NK-92 (cell line): ENCODE results near the gene CYSLTR2.

Experiments used
- DNase-seq: peaks from one replicate; lab custom pipeline; 2025; ENCODE audit not compliant: unreplicated experiment; lab: John Stamatoyannopoulos, UW

Gene CYSLTR2, protein sequence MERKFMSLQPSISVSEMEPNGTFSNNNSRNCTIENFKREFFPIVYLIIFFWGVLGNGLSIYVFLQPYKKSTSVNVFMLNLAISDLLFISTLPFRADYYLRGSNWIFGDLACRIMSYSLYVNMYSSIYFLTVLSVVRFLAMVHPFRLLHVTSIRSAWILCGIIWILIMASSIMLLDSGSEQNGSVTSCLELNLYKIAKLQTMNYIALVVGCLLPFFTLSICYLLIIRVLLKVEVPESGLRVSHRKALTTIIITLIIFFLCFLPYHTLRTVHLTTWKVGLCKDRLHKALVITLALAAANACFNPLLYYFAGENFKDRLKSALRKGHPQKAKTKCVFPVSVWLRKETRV

GRCh38 chr13:48653472-48653939 lies at the start of gene CYSLTR2:
Gene CYSLTR2 (plus strand): TSS chr13:48653929. CDS start chr13:48706818, 52,889 bp downstream.
- no peak for DNase-seq

DNA sequence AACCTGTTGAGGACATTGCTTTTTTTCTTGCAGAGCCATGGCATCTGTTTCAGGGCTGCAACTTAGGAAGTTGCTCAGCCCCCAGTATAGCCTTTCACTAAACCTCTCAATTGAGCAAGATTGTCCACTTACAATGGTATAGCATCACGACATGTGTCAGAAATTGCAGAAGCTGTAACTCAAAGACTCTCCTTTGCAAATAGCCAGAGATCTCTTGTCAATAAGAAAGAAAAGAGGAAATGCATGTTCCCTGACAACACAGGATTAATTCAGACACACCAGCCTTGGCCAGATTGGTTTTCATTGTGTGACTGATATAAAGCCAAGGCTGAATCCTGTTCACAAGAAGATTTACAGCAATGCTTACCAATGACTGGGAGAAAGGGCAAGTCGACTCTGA lies 38.7 kb upstream of the CYSLTR2 start:
- DNase-seq, result no peak

GRCh38 chr13:48618937-48619336 lies 34.8 kb upstream of the CYSLTR2 start:
- DNase-seq, result no peak

DNA sequence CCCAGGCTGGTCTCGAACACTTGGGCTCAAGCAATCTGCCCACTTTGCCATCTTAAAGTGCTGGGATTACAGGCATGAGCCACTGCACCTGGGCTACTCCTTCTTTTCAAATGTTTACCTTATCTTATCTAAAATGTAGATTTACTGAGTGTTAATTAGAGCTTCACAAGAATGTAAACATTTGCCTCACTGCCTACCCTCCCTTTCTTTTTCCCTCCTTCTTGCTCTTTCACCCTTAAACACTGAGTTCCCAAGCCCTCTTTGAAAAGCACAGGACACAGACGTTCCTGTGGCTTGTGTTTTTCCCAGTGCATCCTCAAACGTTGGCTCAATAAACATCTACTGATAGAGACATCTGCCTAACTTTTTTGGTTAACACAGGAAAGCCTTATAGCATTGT lies 32.7 kb upstream of the CYSLTR2 start:
- DNase-seq, result no peak

DNA sequence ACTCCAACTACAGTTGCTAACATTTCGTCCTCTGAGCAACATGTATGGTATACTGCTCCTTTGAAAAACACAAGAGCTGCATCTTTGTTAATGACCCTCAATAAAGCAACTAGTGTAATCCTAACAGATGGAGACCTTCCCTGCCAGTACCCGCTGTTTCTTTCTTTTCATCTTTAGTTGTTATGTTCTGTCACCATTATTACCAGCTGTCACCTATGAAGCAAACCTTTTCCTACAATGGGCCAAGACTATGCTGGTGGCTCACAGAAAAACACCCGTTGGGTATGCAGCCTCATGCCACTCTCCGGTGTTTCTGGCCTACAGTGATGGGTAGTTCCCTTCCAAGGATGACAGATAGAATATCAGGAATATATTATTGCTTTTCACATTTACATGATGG lies 29.7 kb upstream of the CYSLTR2 start:
- no peak for DNase-seq

DNA sequence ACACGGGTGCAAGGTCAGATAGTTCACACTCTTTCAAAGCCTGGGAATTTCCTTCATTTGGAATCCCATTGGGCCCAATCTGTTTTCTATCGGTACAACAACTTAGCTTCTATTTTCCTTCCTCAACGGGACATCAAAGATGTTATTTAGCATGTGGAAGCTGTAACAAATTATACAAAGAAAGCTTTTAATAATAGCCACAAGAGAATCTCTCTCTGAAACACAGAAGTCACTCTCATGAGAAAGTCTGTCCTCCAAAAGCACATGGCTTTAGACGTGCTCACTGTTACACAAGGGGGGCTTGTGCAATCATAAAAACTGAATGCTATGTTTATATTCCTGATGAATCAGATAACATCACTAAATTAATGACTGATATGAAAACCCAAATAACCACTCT lies 28.9 kb upstream of the CYSLTR2 start:
- no peak for DNase-seq

DNA sequence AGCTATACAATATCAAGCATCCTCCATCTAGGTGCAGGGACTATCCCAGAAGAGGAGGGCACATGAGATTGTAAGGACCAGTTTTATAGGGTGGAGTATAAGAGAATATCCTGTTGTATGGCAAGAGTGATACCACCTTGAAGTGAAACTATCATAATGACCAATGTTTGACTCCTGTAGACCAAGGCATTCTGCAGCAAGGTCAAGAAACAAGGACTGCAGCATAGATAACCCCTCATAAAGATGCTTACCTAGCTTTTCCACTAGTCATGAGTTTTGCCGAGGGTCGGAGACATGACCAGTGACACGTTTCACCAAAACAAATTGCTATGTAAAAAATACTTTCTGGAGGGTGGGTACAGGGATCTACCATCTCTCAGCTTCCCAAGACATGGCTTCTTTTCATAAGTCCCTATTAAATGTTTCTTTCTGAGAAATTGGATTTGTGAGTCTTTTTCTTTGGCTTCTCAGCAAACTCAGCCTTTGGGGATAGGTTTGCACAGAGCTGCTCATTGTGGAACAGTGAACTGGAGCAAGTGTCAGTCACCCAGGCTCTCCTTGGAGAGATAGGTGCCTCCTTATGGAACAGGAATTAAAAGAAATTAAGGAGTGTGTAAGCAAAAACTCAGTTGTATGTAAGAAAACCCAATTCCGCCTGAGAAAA lies 28.2 kb upstream of the CYSLTR2 start:
- no peak for DNase-seq

DNA sequence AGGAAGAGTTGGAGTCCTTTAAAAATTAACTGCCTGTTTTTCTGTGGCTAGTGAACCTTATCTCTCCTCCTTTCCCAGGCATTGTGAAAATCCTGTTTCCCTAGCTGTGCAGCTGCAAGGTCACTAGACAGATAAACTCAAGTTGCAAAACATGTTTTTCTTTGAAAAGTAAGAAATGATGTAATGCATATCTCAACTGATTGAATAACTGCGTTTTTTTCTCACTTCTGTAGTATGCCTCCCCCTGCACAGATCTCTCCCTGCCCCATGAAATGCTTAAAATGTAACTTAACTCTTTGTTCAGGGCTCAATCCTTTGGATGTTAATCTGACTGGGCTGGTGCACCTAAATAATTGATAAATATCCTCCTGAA lies 27.7 kb upstream of the CYSLTR2 start:
- DNase-seq, result no peak

DNA sequence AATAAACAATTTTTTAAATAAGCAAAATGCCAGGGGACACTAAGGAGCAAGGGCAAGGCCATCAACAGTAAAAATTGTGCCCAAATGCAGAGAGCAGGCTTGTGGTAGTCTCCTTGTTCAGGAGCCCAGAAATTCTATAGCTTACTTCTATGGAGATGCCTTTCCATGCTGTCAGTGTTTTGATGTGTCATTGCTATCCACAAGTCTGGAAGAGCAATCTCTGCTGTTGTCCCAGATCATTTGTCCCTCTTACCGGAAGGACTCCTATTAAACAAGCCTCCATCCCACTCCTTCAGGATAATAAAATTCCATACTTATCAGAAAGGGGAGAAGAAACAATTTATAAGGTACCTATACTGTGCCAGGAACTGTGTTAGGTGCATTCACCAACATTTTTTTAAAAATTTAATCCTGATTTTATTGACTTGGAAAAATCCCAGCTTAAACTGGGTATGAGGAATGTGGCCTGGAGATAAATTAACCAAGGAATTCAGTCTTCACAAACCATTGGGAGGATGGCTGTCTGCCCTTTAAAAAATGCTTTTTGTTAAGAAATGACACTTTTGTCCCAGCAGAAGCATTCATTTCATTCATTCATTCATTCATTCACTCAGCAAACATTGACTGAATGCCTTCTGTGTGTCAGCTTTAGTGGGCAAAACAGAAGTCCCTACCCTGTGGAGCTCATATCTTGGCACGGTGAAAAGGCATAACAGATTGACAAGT lies 26.8 kb upstream of the CYSLTR2 start:
- no peak for DNase-seq

GRCh38 chr13:48629277-48629676 lies 24.5 kb upstream of the CYSLTR2 start:
- DNase-seq, result no peak

DNA sequence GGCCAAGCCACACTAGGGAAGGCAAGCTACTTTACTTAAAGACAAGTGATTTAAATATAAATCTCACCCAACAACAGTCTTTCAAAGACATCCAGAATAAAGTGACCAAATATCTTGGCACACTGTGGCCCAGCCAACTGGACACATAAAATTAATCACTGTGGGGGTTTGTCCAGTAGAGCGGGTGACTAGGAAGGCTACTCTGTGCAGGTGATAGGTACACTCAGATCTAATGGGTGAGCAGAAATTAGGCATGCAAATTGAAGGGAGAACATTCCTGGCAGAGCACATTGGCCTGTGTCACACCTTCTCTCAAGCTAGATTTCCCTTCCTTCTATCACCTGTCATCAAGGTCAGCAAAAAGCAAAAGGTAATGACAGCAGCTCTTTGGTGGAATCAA lies 23.4 kb upstream of the CYSLTR2 start:
- DNase-seq, result no peak

- no peak for DNase-seq
Measured at GRCh38 chr13:48630773-48631172, 23.0 kb upstream of the CYSLTR2 start.

GRCh38 chr13:48631441-48631840 lies 22.3 kb upstream of the CYSLTR2 start:
- DNase-seq, result no peak

- DNase-seq, result no peak
Measured at GRCh38 chr13:48633700-48634099, 20.0 kb upstream of the CYSLTR2 start.

DNA sequence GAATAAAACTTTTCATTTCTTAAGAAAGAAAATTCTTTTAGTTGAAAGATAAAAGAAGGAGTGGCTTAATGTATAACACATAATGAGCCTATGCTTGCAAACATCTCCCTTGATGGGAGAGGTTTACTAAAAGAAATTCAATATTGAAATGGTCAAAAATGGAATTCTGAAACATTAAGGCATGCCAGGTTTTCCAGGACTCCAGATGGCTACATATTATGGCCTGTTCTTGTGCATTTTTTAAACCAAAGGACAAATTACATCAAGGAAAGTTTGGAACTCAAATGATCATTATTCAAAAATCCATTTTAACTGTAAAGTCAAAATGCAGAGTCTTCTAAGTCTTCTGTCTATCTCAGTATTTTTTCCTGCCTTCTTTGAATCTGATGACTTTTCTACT lies 19.1 kb upstream of the CYSLTR2 start:
- DNase-seq, result no peak

- no peak for DNase-seq
Measured at GRCh38 chr13:48635478-48635877, 18.3 kb upstream of the CYSLTR2 start.

GRCh38 chr13:48636550-48636949 lies 17.2 kb upstream of the CYSLTR2 start:
- DNase-seq, result no peak

DNA sequence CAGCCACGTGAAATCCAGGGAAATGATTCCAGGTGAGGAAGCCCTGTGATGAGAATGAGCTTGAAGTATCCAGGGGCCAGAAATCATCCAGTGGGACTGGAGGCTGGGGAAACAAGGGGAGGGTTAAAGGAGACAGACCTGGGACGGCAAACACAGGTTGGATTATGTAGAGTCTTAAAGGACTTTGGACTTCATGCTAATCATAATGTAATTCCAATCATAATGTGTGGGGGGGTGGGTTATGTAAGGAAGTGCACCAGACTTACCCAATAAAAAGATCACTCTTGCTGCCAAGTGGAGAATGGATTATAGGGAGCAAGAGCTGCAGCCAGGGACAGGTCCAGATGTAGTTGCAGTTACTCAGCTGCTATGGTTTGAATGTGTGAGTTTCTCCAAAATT lies 16.1 kb upstream of the CYSLTR2 start:
- DNase-seq, result no peak

- DNase-seq, result no peak
Measured at GRCh38 chr13:48640767-48641166, 13.0 kb upstream of the CYSLTR2 start.

GRCh38 chr13:48641404-48641803 lies 12.3 kb upstream of the CYSLTR2 start:
- DNase-seq, result no peak

DNA sequence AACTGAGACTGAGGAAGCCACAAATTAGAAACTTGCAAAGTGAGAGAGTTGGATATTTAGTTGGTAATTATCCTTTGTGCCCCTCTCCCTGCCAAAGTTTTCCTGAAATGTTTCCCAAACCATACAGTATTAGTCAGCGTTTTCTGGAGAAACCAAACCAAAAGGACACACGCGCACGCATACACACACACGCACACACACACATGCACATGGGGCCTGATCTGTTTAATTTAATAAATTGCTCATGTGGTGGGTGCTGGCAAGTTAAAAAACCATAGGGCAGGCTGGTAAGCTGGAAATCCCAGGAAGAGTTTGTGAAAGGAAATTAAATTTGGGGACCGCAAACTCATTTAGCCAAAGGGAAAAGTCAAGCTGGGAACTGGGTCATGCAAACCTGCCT lies 11.7 kb upstream of the CYSLTR2 start:
- no peak for DNase-seq

GRCh38 chr13:48643159-48643558 lies 10.6 kb upstream of the CYSLTR2 start:
- DNase-seq, result no peak
